HepG2 (cell line): ENCODE measurements around the gene CSDE1.

Experiments used
- BHLHE40 ChIP-seq: IDR thresholded peaks from 2 replicates; pipeline ENCODE4 v1.6.1; 2011; ENCODE audit warnings: low read length, improper control_type of control experiment
- EZH2 ChIP-seq: conservative IDR thresholded peaks from 2 replicates; pipeline ENCODE4 v1.6.1; 2012; ENCODE audit warnings: mild to moderate bottlenecking, low read depth, low read length, moderate library complexity
- GABPA ChIP-seq, 2 experiments: IDR thresholded peaks; 2 replicates each; pipeline ENCODE4 v1.6.1; 2011 to 2016; ENCODE audit warnings: low read depth in 2 of 2, low read length in 1 of 2, missing biosample characterization in 1 of 2, missing genetic modification characterization in 1 of 2
- HNRNPH1 ChIP-seq: fragments of 200-400 bp; formaldehyde crosslinking; optimal IDR thresholded peaks from 2 replicates; pipeline ENCODE3; 2017; ENCODE audit warnings: mild to moderate bottlenecking, low read depth, low read length
- HOXD1 ChIP-seq: sonication (generic); formaldehyde crosslinking; IDR thresholded peaks from 2 replicates; pipeline ENCODE4 v1.5.0; 2020; ENCODE audit warnings: missing genetic modification reagents
- JUN ChIP-seq: sonication (generic); formaldehyde crosslinking; IDR thresholded peaks from 2 replicates; pipeline ENCODE4 v1.4.0; 2020; ENCODE audit warnings: mild to moderate bottlenecking, missing genetic modification reagents
- MEIS2 ChIP-seq: sonication (generic); formaldehyde crosslinking; IDR thresholded peaks from 2 replicates; pipeline ENCODE4 v1.9.0; 2021; ENCODE audit warnings: mild to moderate bottlenecking, missing genetic modification reagents
- NR2C2 ChIP-seq: sonication (generic); formaldehyde crosslinking; IDR thresholded peaks from 2 replicates; pipeline ENCODE4 v1.4.0; 2020; ENCODE audit warnings: missing genetic modification reagents, mild to moderate bottlenecking, moderate library complexity, borderline replicate concordance
- SRF ChIP-seq: IDR thresholded peaks from 2 replicates; pipeline ENCODE4 v1.6.1; 2011; ENCODE audit warnings: mild to moderate bottlenecking, low read depth, low read length, moderate library complexity
- UBTF ChIP-seq: sonication (generic); formaldehyde crosslinking; IDR thresholded peaks from 2 replicates; pipeline ENCODE4 v1.4.0; 2020; ENCODE audit warnings: mild to moderate bottlenecking, missing genetic modification reagents
- ZBTB21 ChIP-seq: sonication (generic); formaldehyde crosslinking; IDR thresholded peaks from 2 replicates; pipeline ENCODE4 v1.4.0; 2020; ENCODE audit warnings: missing genetic modification reagents
- ZNF7 ChIP-seq: IDR thresholded peaks from 2 replicates; pipeline ENCODE4 v1.6.1; 2016; ENCODE audit warnings: missing biosample characterization, missing genetic modification reagents
- ZNF724P ChIP-seq: sonication (generic); formaldehyde crosslinking; IDR thresholded peaks from 2 replicates; pipeline ENCODE4 v1.8.0; 2022; ENCODE audit warnings: missing genetic modification reagents, borderline replicate concordance

GRCh38 chr1:114668784-114669561 is 88.8 kb downstream of the CSDE1 start:
- no peak for TF ChIP-seq UBTF (CRISPR knock-in tag)
- no peak for TF ChIP-seq NR2C2
- no peak for TF ChIP-seq GABPA (IDR thresholded peaks at IDR 0.05; ENCODE audit: low read depth, low read length)
- TF ChIP-seq GABPA (CRISPR knock-in tag; IDR thresholded peaks at IDR 0.05; ENCODE audit: low read depth) = no peak
- TF ChIP-seq EZH2 = no peak
- TF ChIP-seq BHLHE40 = no peak
- no peak for TF ChIP-seq MEIS2 (CRISPR knock-in tag)
- TF ChIP-seq SRF = no peak
- TF ChIP-seq ZBTB21 (CRISPR knock-in tag) = no peak
- TF ChIP-seq HNRNPH1 = no peak
- TF ChIP-seq JUN (CRISPR knock-in tag) = no peak
- no peak for TF ChIP-seq ZNF724P (CRISPR knock-in tag)
- TF ChIP-seq HOXD1 (CRISPR knock-in tag) = no peak
- TF ChIP-seq ZNF7 (CRISPR knock-in tag) = no peak
